Measurements from ENCODE around the gene CIAO3.

CIAO3 gene

GRCh38 chr16:722835-723633 is 17.8 kb downstream of the CIAO3 start:
- WGBS (ENCODE audit: insufficient coverage, insufficient read length) = no CpG with 5 or more reads among the region's 24 CpGs
- H3K4me3 ChIP-seq (ENCODE audit: low read length) = no peak overlapping the region
- no peaks in the 10 kb centered on the region for H3K27me3 ChIP-seq (ENCODE audit: control insufficient read depth, insufficient read depth, low read length)
- H3K9me3 ChIP-seq (ENCODE audit: control insufficient read depth, insufficient read depth, low read length) = no peaks in the 10 kb centered on the region
- no peaks in the 10 kb centered on the region for H3K36me3 ChIP-seq (ENCODE audit: control insufficient read depth, insufficient read depth, low read length)
- no peak for DNase-seq (ENCODE audit: low read depth, low spot score)
- no peak overlapping the region for H3K27ac ChIP-seq (ENCODE audit: low read length)
- H3K4me1 ChIP-seq (ENCODE audit: control insufficient read depth, insufficient read depth, low read length) = peaks cover 7% of the 10 kb centered on the region

GRCh38 chr16:721765-722540 is 18.8 kb downstream of the CIAO3 start:
- H3K36me3 ChIP-seq (ENCODE audit: control insufficient read depth, insufficient read depth, low read length) = no peaks in the 10 kb centered on the region; the same call in 1 of the 2 replicates
- DNase-seq (ENCODE audit: low read depth, low spot score) = no peak
- no peaks in the 10 kb centered on the region for H3K9me3 ChIP-seq (ENCODE audit: control insufficient read depth, insufficient read depth, low read length)
- H3K4me3 ChIP-seq (ENCODE audit: low read length) = no peak overlapping the region
- H3K27me3 ChIP-seq (ENCODE audit: control insufficient read depth, insufficient read depth, low read length) = no peaks in the 10 kb centered on the region
- WGBS (ENCODE audit: insufficient coverage, insufficient read length) = no CpG with 5 or more reads among the region's 51 CpGs
- no peak overlapping the region for H3K27ac ChIP-seq (ENCODE audit: low read length)
- H3K4me1 ChIP-seq (ENCODE audit: control insufficient read depth, insufficient read depth, low read length) = peaks cover 7% of the 10 kb centered on the region

DNA sequence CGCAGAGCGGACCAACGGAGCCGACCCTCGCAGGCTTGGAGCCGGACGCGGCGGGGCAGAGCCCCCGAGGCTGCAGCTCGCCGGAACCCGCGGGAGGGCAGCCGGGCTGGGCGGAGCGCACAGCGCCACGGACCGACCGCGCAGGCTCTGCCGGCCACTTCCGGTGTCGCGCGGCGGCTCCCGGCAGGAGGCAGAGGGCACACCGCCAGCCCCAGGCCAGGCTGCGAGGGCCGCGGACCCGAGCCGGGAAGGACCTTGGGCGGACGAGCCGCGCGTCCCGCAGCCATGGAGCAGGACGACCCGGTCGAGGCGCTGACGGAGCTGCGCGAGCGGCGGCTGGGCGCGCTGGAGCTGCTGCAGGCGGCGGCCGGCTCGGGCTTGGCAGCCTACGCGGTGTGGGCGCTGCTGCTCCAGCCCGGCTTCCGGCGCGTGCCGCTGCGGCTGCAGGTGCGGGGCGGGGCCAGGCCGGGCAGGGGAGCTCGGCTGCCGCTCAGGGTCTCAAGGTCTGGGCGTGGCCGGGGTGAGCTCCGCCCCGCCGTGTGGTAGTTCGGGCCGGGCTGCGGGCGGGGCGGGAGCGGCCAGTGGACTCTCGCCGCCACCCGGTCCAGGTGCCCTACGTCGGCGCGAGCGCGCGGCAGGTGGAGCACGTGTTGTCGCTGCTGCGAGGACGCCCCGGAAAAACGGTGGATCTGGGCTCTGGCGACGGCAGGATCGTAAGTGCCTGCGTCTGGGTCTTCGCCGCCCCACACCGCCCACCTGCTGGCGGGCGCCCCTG is 19.6 kb downstream of the CIAO3 start, which contains the start of gene ANTKMT:
ANTKMT (plus strand) TSS at position 157 of the 775 bp plus-strand sequence; CDS start at position 286, 129 bp downstream.
- no peak for DNase-seq (ENCODE audit: low read depth, low spot score)
- Histone ChIP-seq H3K36me3 (ENCODE audit: control insufficient read depth, insufficient read depth, low read length) (no peaks in the 10 kb centered on the region; the same call in 1 of the 2 replicates), H3K27ac (ENCODE audit: low read length) (no peak within 1 kb of the TSS), H3K27me3 (ENCODE audit: control insufficient read depth, insufficient read depth, low read length) (no peaks in the 10 kb centered on the region), H3K4me3 (ENCODE audit: low read length) (peak within 1 kb of the TSS; percentile 97), H3K9me3 (ENCODE audit: control insufficient read depth, insufficient read depth, low read length) (no peaks in the 10 kb centered on the region), H3K4me1 (ENCODE audit: control insufficient read depth, insufficient read depth, low read length) (peaks cover 7% of the 10 kb centered on the region; the same call in 1 of the 2 replicates)
- WGBS (ENCODE audit: insufficient coverage, insufficient read length) = no CpG with 5 or more reads among the region's 106 CpGs

DNA sequence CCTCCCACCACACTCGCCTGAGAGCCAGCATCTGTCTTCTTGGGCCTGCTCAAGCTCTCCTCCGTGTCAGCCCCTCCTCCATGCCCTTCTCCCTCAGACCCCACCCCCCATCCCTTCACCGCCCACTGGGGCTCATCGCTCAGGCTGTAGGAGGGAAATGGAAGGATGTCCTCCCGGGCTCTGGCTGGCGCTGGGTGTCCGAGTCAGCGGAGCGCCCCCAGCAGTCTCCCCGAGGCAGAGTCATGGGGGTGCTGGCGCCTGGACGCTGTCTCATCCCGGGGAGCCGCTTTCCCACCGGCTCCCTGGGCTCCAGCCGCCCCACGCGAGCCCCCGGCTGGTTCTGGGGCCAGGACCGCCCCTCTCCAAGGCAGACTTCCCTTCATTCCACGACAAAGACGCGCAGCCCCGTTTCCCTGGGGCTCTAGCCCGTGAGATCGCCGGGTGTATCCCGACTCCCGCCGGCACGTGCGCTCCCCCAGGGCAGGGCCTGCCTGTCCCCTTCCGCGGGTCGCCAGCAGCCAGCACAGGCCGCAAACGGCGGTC is 20.3 kb downstream of the CIAO3 start:
- peaks cover 11% of the 10 kb centered on the region for H3K4me1 ChIP-seq (ENCODE audit: control insufficient read depth, insufficient read depth, low read length)
- WGBS (ENCODE audit: insufficient coverage, insufficient read length) = no CpG with 5 or more reads among the region's 38 CpGs

DNA sequence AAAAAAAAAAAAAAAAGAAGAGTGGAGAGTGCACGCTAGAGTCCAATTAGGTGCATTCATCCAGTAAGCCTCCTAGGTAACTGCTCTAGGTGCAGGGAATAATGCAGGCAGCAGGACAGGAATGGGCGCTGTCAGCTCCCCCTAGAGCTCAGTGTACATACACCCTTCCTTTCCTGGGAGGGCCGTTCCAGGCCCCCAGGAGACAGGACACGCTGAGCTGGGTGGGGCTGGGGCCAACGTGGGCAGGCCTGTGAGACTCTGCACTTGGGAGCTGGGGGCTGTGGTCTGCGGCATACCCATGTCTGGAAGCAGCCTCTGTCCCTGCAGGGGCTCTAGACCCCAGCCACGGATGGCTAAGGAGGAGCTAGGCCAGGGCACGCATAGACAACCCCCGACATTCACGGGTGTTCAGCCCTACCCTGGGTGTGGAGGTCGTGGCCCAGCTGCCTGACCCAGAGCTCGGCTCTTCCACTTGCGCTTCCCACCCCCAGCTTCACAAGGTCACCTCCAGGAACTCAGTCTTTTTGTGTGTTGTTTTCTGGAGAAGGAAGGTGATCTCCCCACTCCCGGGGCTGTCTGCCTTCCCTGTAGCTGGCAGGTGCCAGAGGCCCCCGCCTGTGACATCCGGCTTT is 20.9 kb downstream of the CIAO3 start:
- H3K36me3 ChIP-seq (ENCODE audit: control insufficient read depth, insufficient read depth, low read length) = no peaks in the 10 kb centered on the region; the same call in 1 of the 2 replicates
- peaks cover 2% of the 10 kb centered on the region; the same call in 1 of the 2 replicates for H3K27me3 ChIP-seq (ENCODE audit: control insufficient read depth, insufficient read depth, low read length)
- H3K4me3 ChIP-seq (ENCODE audit: low read length) = peak overlapping the region; percentile 97; the same call in 1 of the 2 replicates
- no CpG with 5 or more reads among the region's 16 CpGs for WGBS (ENCODE audit: insufficient coverage, insufficient read length)
- H3K27ac ChIP-seq (ENCODE audit: low read length) = no peak overlapping the region
- H3K9me3 ChIP-seq (ENCODE audit: control insufficient read depth, insufficient read depth, low read length) = no peaks in the 10 kb centered on the region
- H3K4me1 ChIP-seq (ENCODE audit: control insufficient read depth, insufficient read depth, low read length) = peaks cover 11% of the 10 kb centered on the region
- no peak for DNase-seq (ENCODE audit: low read depth, low spot score)

More for the DNA sequence above, 20.3 kb downstream of the CIAO3 start:
- DNase-seq (ENCODE audit: low read depth, low spot score) = no peak
- peaks cover 2% of the 10 kb centered on the region; the same call in 1 of the 2 replicates for H3K27me3 ChIP-seq (ENCODE audit: control insufficient read depth, insufficient read depth, low read length)
- H3K9me3 ChIP-seq (ENCODE audit: control insufficient read depth, insufficient read depth, low read length) = no peaks in the 10 kb centered on the region
- H3K36me3 ChIP-seq (ENCODE audit: control insufficient read depth, insufficient read depth, low read length) = no peaks in the 10 kb centered on the region; the same call in 1 of the 2 replicates
- peak overlapping the region; percentile 97 for H3K4me3 ChIP-seq (ENCODE audit: low read length)
- H3K27ac ChIP-seq (ENCODE audit: low read length) = no peak overlapping the region

DNA sequence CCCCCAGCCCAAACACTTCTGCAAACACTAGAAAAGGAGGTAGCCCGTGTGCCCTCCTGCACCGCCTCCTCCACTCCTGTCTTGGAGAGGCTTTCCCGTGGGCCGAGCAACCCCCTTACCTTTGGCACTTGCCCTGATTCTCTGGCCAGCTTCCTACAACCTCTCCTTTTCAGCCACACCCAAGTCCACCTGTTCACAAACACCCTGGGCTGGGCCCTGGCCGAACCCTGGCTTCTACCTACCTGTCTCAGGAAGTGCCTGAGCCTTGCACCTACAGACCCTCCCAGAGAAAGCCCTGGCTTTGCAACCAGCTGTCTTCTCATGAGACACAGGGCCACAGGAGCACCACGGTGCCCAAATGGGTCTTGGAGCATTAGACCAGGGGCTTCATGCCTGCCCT is 21.9 kb downstream of the CIAO3 start:
- no peaks in the 10 kb centered on the region for H3K9me3 ChIP-seq (ENCODE audit: control insufficient read depth, insufficient read depth, low read length)
- H3K4me1 ChIP-seq (ENCODE audit: control insufficient read depth, insufficient read depth, low read length) = peaks cover 11% of the 10 kb centered on the region
- H3K36me3 ChIP-seq (ENCODE audit: control insufficient read depth, insufficient read depth, low read length) = no peaks in the 10 kb centered on the region; the same call in 1 of the 2 replicates
- DNase-seq (ENCODE audit: low read depth, low spot score) = no peak
- peaks cover 2% of the 10 kb centered on the region; the same call in 1 of the 2 replicates for H3K27me3 ChIP-seq (ENCODE audit: control insufficient read depth, insufficient read depth, low read length)
- no peak overlapping the region for H3K4me3 ChIP-seq (ENCODE audit: low read length)
- H3K27ac ChIP-seq (ENCODE audit: low read length) = no peak overlapping the region
- no CpG with 5 or more reads among the region's 6 CpGs for WGBS (ENCODE audit: insufficient coverage, insufficient read length)

DNA sequence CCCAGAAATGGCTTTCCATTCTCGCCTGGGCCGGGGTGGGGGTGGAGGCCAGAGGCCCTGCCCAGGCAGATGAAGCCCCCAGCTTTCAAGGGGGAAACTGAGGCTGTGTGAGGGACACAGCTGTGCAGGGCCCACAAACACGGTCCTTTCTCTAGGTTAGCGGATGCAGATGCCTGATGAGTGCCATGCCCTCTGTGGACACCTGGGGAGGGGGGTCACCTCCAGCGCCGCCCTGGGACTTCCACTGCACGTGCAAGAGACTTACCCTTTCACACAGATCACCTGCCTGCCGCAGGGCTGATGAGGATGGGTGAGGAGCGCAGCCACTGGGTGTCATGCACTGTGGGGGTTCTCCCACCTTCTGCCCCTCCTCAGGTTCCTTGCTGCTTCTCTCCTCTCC is 22.4 kb downstream of the CIAO3 start:
- WGBS (ENCODE audit: insufficient coverage, insufficient read length) = no CpG with 5 or more reads among the region's 9 CpGs
- H3K27ac ChIP-seq (ENCODE audit: low read length) = no peak overlapping the region
- DNase-seq (ENCODE audit: low read depth, low spot score) = no peak
- no peak overlapping the region for H3K4me3 ChIP-seq (ENCODE audit: low read length)
- peaks cover 2% of the 10 kb centered on the region; the same call in 1 of the 2 replicates for H3K27me3 ChIP-seq (ENCODE audit: control insufficient read depth, insufficient read depth, low read length)
- H3K4me1 ChIP-seq (ENCODE audit: control insufficient read depth, insufficient read depth, low read length) = peaks cover 11% of the 10 kb centered on the region
- H3K36me3 ChIP-seq (ENCODE audit: control insufficient read depth, insufficient read depth, low read length) = no peaks in the 10 kb centered on the region; the same call in 1 of the 2 replicates
- H3K9me3 ChIP-seq (ENCODE audit: control insufficient read depth, insufficient read depth, low read length) = no peaks in the 10 kb centered on the region

DNA sequence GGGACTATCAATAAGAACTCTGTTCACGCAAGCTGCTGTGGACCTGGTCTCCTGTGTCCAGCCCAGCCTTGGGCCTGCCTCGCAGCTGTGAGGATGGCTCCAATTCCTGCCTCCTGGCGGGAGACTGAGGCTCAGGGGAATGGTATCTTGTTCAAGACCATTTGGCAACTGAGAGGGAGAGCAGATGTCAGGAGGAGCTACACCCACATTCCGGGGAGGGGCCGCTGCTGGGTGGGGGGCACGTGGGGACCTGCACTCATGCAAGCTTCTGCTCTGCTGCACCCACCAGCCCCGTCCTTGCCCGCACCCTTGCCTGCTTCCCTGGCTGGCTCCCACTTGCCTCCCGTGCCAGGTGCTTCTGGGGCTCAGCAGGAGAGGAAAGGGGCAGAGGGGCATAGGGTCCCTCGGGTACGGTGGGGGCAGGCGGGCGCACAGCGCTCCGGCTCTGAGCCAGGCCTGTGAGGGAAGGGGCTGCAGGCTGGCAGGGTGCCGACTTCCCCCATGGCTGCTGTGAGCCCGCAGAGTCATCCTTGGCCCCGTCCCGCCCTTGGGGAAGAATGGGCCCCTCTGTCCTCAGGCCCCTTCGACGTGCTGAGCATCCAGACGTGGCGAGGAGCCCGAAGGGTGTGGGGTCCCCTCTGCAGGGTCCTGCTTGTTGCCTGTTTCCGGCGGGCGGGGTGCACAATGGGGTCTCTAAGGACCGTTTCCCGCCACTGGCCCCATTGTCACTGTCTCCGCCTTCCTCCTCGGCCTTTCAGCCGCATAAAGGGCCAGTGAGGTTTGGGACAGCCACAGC is 23.1 kb downstream of the CIAO3 start:
- no CpG with 5 or more reads among the region's 32 CpGs for WGBS (ENCODE audit: insufficient coverage, insufficient read length)
- no peak for DNase-seq (ENCODE audit: low read depth, low spot score)
- Histone ChIP-seq H3K4me1 (ENCODE audit: control insufficient read depth, insufficient read depth, low read length) (peaks cover 11% of the 10 kb centered on the region), H3K4me3 (ENCODE audit: low read length) (no peak overlapping the region), H3K36me3 (ENCODE audit: control insufficient read depth, insufficient read depth, low read length) (no peaks in the 10 kb centered on the region; the same call in 1 of the 2 replicates), H3K27ac (ENCODE audit: low read length) (no peak overlapping the region), H3K27me3 (ENCODE audit: control insufficient read depth, insufficient read depth, low read length) (peaks cover 2% of the 10 kb centered on the region; the same call in 1 of the 2 replicates), H3K9me3 (ENCODE audit: control insufficient read depth, insufficient read depth, low read length) (no peaks in the 10 kb centered on the region)

GRCh38 chr16:716768-717325 is 23.9 kb downstream of the CIAO3 start:
- Histone ChIP-seq H3K9me3 (ENCODE audit: control insufficient read depth, insufficient read depth, low read length) (no peaks in the 10 kb centered on the region), H3K36me3 (ENCODE audit: control insufficient read depth, insufficient read depth, low read length) (no peaks in the 10 kb centered on the region; the same call in 1 of the 2 replicates), H3K4me3 (ENCODE audit: low read length) (no peak overlapping the region), H3K4me1 (ENCODE audit: control insufficient read depth, insufficient read depth, low read length) (peaks cover 11% of the 10 kb centered on the region), H3K27me3 (ENCODE audit: control insufficient read depth, insufficient read depth, low read length) (peaks cover 2% of the 10 kb centered on the region; the same call in 1 of the 2 replicates), H3K27ac (ENCODE audit: low read length) (no peak overlapping the region)
- WGBS (ENCODE audit: insufficient coverage, insufficient read length) = no CpG with 5 or more reads among the region's 29 CpGs
- no peak for DNase-seq (ENCODE audit: low read depth, low spot score)
